D341Med (cell line): ENCODE data around the gene ING1.
"Not testable (repeated sequence)": the region's sequence is repeated elsewhere in the genome, so short reads cannot be mapped to it uniquely, and the experiment has no call there.

Experiments
- DNase-seq: peaks from one replicate; pipeline ENCODE4 v3.0.0; 2012; ENCODE audit warnings: low spot score

Gene ING1

GRCh38 chr13:110715395-110716246 is 2.1 kb downstream of the ING1 start:
- DNase-seq = peak; percentile 94

DNA sequence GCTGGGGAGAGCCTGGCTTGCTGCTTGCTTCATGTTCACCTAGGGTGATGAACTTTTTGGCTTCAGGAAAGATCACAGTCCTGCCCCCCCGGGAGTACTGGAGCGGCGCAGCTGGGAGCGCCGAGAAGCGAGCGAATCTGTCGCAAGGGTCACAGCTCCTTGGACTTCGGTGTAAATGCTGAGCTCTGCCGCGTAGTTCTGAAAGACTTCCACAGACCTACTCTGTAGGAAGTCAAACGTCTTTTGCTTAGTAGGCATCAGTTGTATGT is 2.7 kb downstream of the ING1 start:
- DNase-seq = no peak

DNA sequence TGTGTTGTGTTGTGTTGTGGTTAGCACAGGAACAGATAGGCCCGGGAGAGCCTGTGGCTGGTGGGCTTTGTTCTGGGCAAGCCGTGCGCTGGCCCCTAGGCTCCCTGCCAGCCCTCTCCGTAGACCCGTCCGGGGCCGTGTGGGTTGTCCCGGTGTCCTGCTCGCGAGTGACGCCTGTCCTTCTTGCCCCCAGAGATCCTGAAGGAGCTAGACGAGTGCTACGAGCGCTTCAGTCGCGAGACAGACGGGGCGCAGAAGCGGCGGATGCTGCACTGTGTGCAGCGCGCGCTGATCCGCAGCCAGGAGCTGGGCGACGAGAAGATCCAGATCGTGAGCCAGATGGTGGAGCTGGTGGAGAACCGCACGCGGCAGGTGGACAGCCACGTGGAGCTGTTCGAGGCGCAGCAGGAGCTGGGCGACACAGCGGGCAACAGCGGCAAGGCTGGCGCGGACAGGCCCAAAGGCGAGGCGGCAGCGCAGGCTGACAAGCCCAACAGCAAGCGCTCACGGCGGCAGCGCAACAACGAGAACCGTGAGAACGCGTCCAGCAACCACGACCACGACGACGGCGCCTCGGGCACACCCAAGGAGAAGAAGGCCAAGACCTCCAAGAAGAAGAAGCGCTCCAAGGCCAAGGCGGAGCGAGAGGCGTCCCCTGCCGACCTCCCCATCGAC is 5.7 kb downstream of the ING1 start:
- no peak for DNase-seq

GRCh38 chr13:110722971-110723370 is 9.5 kb downstream of the ING1 start:
- DNase-seq = no peak

GRCh38 chr13:110723598-110723997 is 10.1 kb downstream of the ING1 start:
- DNase-seq = no peak

GRCh38 chr13:110726153-110726552 is 12.7 kb downstream of the ING1 start:
- DNase-seq = not testable (repeated sequence)

DNA sequence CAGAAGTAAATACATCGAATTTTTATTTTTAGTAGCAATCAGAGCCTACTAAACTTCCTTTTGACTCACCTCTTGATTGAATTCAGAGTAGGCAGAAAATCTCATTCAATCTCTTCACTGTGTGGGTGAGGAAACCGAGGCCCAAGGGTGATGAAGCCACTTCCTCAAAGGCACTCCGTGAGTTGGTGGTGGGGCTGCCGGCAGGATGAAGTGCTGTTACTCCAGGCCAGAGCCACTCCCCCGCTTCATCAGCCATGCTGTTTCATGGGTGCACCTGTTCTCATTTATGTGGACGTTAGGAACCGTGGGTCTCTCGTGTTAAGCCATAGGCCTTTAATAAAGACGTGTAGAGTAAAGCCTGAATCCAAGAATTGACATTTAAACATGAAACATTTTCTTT is 13.2 kb downstream of the ING1 start:
- no peak for DNase-seq

DNA sequence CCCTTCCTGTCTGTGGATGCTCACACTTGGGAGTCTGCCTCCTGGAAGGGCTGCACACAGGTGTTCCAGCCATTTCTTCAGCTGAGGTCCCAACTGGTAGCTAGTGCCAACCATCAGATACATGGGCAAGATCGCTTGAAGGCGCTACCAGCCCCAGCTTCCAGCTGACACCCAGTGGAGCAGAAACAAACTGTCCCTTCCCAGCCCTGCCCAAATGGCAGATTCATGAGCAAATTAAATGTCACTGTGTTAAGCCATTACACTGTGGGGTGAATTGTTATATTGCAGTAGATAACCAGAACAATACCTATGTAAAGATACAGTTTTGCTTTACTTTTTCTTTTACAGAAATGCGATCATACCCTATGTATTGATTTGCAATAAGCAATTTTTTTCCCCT is 17.6 kb downstream of the ING1 start:
- DNase-seq = no peak

- no peak for DNase-seq
Observed at GRCh38 chr13:110734561-110734960, 21.1 kb downstream of the ING1 start.

- no peak for DNase-seq
Observed at GRCh38 chr13:110737555-110737954, 24.1 kb downstream of the ING1 start.

DNA sequence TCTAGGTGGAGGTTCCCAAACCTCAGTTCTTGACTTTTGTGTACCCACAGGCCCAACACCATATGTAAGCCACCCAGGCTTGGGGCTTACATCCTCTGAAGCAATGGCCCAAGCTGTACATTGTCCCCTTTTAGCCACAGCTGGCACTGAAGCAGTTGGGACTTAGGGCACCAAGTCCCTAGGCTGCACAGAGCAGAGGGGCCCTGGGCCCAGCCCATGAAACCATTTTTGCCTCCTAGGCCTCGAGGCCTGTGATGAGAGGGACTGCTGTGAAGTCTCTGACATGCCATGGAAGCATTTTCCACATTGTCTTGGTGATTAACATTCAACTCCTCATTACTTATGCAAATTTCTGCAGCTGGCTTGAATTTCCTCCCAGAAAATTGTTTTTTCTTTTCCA is 30.2 kb downstream of the ING1 start:
- no peak for DNase-seq

DNA sequence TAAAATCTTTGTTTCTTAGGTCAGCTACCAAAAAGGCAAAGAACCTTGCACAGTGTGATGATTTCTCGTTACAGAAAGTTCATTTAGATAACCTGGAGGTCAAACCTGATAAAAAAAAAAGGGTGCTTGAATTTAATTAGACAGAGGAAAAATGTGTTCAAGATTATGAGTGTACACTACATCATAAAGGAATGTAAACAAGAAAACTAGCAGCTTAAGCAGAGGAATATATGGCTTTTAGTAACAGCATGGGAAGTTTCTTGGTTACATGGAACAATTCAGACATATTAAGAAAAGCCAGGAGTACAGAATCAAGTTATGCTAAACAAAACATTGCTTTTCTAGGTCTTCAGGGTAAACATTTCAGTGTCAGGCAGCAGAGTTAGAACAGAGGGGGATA is 32.9 kb downstream of the ING1 start:
- no peak for DNase-seq

- DNase-seq = no peak
Observed at GRCh38 chr13:110748271-110748670, 34.8 kb downstream of the ING1 start.

- no peak for DNase-seq
Observed at GRCh38 chr13:110756219-110756631, 42.7 kb downstream of the ING1 start.

DNA sequence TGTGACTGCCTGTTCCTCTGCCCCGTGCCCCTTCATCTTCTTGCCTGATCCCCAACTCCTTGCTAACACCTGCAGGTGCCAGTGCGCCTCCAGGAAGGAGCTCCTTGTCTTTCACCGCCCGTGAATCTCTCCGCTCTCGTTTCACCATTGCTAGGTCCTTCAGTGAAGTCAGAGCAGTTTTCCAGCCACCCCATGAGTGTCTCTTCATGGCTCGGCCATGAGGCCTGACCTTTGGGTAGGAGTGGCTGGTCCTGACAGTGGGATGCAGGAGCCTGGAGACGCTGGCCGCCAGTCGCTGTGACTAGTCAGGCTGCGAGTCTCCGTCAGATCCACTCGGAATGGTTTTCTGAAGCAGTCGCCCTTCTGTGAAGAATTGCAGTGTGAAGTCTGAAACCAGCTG is 43.8 kb downstream of the ING1 start:
- no peak for DNase-seq

DNA sequence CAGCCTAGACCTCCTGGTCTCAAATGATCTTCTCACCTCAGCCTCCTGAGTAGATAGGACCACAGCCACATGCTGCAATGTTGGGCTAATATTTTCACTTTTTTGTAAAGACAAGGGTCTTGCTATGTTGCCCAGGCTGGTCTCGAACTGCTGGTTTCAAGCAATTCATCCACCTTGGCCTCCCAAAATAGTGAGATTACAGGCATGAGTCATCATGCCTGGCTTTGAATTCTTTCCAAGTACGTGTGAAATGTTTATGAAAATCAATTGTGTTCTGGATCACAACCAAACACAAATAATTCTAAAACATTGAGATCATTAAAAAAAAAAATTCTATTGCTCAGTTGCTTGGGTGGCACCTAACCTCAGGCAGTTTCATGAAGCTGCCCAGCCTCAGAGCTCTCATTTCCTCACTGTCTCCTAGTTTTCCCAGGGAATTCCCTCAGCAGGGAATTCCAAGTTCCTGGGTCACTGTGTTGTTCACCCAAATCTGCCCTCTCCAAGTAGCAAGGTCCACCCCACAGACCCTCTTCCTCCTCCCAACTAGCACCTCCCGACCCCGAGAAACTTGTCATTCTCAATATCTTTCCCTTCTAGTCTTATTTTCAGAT is 44.8 kb downstream of the ING1 start:
- no peak for DNase-seq

GRCh38 chr13:110759710-110760109 is 46.2 kb downstream of the ING1 start:
- DNase-seq = no peak

DNA sequence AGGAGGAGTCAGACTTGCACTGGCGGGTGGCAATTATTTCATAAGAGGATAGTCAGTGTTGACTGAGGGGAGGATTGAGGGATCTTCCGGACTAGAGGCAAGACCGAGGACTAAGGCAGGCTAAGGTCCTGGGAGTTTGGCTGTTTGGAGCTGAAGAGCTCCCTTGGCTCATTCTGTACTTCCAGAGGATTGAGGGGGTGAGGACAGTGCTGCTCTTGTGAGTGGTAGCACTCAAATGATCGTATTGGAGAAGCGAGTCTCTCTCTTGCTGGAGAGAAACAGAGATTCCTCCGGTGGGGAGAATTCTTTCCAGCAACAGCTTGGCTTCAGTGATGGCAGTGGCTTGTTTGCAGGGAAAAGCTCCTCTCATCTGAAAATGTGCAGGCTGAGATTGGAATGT is 47.1 kb downstream of the ING1 start:
- no peak for DNase-seq

GRCh38 chr13:110766671-110767430 is 53.4 kb downstream of the ING1 start:
- no peak for DNase-seq

GRCh38 chr13:110767476-110767875 is 54.0 kb downstream of the ING1 start:
- DNase-seq = no peak

GRCh38 chr13:110769097-110769496 is 55.6 kb downstream of the ING1 start:
- DNase-seq = no peak

- DNase-seq = no peak
Observed at GRCh38 chr13:110770678-110771077, 57.2 kb downstream of the ING1 start.

- DNase-seq = no peak
Observed at GRCh38 chr13:110771194-110771593, 57.7 kb downstream of the ING1 start.
